Kidney epithelial cell (primary cell): ENCODE data around the gene TEX19. TPM values are rescaled to one million over a fixed set of nuclear protein-coding genes. Genes with fewer than 3 reads are reported as not detected.
"Not testable (repeated sequence)": the region's sequence is repeated elsewhere in the genome, so short reads cannot be mapped to it uniquely, and the experiment has no call there.

Experiments used
- DNase-seq: peaks from one replicate; pipeline ENCODE4 v3.0.0-alpha.2; 2010; ENCODE audit warnings: low read depth
- H3K27me3 ChIP-seq: 2 replicates; pipeline ENCODE4 v1.6.0; 2011; ENCODE audit warnings: low read length; ENCODE audit not compliant: control insufficient read depth, insufficient read depth
- H3K36me3 ChIP-seq: 2 replicates; pipeline ENCODE4 v1.5.1; 2011; ENCODE audit warnings: low read length; ENCODE audit not compliant: control insufficient read depth, insufficient read depth
- H3K4me3 ChIP-seq: 2 replicates; pipeline ENCODE4 v1.5.1; 2011; ENCODE audit warnings: low read depth, mild to moderate bottlenecking, control low read depth, low read length
- CTCF ChIP-seq: IDR thresholded peaks from 2 replicates; pipeline ENCODE4 v1.5.1; 2011; ENCODE audit warnings: mild to moderate bottlenecking, moderate library complexity, low read length, control low read depth, inconsistent platforms; ENCODE audit not compliant: insufficient read depth, poor library complexity, severe bottlenecking
- total RNA-seq: library from RNA; depleted of rRNA; stranded (reverse); fragments of >200 nt; gene quantifications from 2 replicates; pipeline ENCODE4 v1.2.3, GENCODE V29; 2015

The TEX19 gene
- total RNA-seq, 1 donor from 2014 or later, result not detected

- peaks cover 55% of the 10 kb centered on the region for H3K27me3 ChIP-seq
- H3K36me3 ChIP-seq, result no peaks in the 10 kb centered on the region
- TF ChIP-seq CTCF, result no peak
- no peak overlapping the region for H3K4me3 ChIP-seq
- no peak for DNase-seq
These were observed 19.1 kb downstream of the TEX19 start for GRCh38 chr17:82377924-82378740.

GRCh38 chr17:82378741-82379021 lies 19.6 kb downstream of the TEX19 start:
- TF ChIP-seq CTCF, result no peak
- Histone ChIP-seq H3K27me3 (peaks cover 58% of the 10 kb centered on the region), H3K36me3 (no peaks in the 10 kb centered on the region), H3K4me3 (no peak overlapping the region)
- no peak for DNase-seq

- DNase-seq, result no peak
- peaks cover 53% of the 10 kb centered on the region for H3K27me3 ChIP-seq
- H3K36me3 ChIP-seq, result no peaks in the 10 kb centered on the region
- TF ChIP-seq CTCF, result no peak
- H3K4me3 ChIP-seq, result no peak overlapping the region
These were observed 22.0 kb downstream of the TEX19 start for GRCh38 chr17:82380860-82381702.

GRCh38 chr17:82381703-82382009 lies 22.6 kb downstream of the TEX19 start:
- DNase-seq, H3K4me3 ChIP-seq, H3K36me3 ChIP-seq: not testable (repeated sequence)
- H3K27me3 ChIP-seq, result peaks cover 52% of the 10 kb centered on the region

GRCh38 chr17:82382220-82382932 lies 23.3 kb downstream of the TEX19 start:
- H3K27me3 ChIP-seq, result peaks cover 60% of the 10 kb centered on the region
- H3K4me3 ChIP-seq, H3K36me3 ChIP-seq, DNase-seq: not testable (repeated sequence)

- Histone ChIP-seq H3K36me3 (no peaks in the 10 kb centered on the region), H3K27me3 (peaks cover 64% of the 10 kb centered on the region), H3K4me3 (no peak overlapping the region)
- no peak for DNase-seq
- no peak for TF ChIP-seq CTCF
These were observed 23.8 kb downstream of the TEX19 start for GRCh38 chr17:82382933-82383255.

GRCh38 chr17:82383411-82383810 lies 24.4 kb downstream of the TEX19 start:
- H3K27me3 ChIP-seq, result peaks cover 64% of the 10 kb centered on the region
- no peak for TF ChIP-seq CTCF

More at GRCh38 chr17:82383411-82383810, 24.4 kb downstream of the TEX19 start:
- no peaks in the 10 kb centered on the region for H3K36me3 ChIP-seq
- no peak for DNase-seq
- no peak overlapping the region for H3K4me3 ChIP-seq
